Thymus (tissue), 11 donors: Measurements from ENCODE around the gene IDH3B. TPM values are rescaled to one million over a fixed set of nuclear protein-coding genes. Genes with fewer than 3 reads are reported as not detected.

ENCODE experiments used
- DNase-seq, 9 donors: peaks; one replicate each; pipeline ENCODE4 v3.0.0-alpha.2; 2013; ENCODE audit warnings: low spot score in 9 of 9, low read depth in 6 of 9, missing footprints in 1 of 9
- H3K27ac ChIP-seq, 2 donors: one replicate each; pipeline ENCODE4 v1.5.1; 2013; ENCODE audit warnings: control low read depth in 1 of 2, low read depth in 1 of 2, low read length in 1 of 2, mild to moderate bottlenecking in 1 of 2, moderate library complexity in 1 of 2
- H3K27me3 ChIP-seq, 2 donors: one replicate each; pipeline ENCODE4 v1.5.1; 2013; ENCODE audit warnings: low read length in 1 of 2; ENCODE audit not compliant: control insufficient read depth in 2 of 2, insufficient read depth in 1 of 2
- H3K36me3 ChIP-seq, 2 donors: one replicate each; pipeline ENCODE4 v1.5.1; 2013; ENCODE audit warnings: low read length in 1 of 2, mild to moderate bottlenecking in 1 of 2, moderate library complexity in 1 of 2; ENCODE audit not compliant: control insufficient read depth in 2 of 2, insufficient read depth in 2 of 2
- H3K4me1 ChIP-seq, 2 donors: one replicate each; pipeline ENCODE4 v1.5.1; 2013; ENCODE audit warnings: low read length in 2 of 2; ENCODE audit not compliant: control insufficient read depth in 2 of 2, insufficient read depth in 2 of 2
- H3K4me3 ChIP-seq, 2 donors: one replicate each; pipeline ENCODE4 v1.5.1; 2013; ENCODE audit warnings: low read length in 2 of 2, control low read depth in 1 of 2, mild to moderate bottlenecking in 1 of 2
- H3K9me3 ChIP-seq, 2 donors: one replicate each; pipeline ENCODE4 v1.5.1; 2013; ENCODE audit warnings: low read length in 1 of 2, mild to moderate bottlenecking in 1 of 2; ENCODE audit not compliant: control insufficient read depth in 2 of 2, insufficient read depth in 1 of 2
- WGBS: extraction: QIAGEN DNeasy Blood & Tissue Kit; methylation state at CpG from one replicate; pipeline ENCODE4 v1.1.7; 2013; 5-methylcytosine and 5-hydroxymethylcytosine counted together
- polyA plus RNA-seq: library from polyadenylated mRNA; stranded (reverse); fragments of 200-250 nt; gene quantifications from one replicate; pipeline ENCODE4 v1.2.3, GENCODE V29; 2013
- total RNA-seq: library from RNA; stranded (reverse); fragments of 120-200 nt; gene quantifications from one replicate; pipeline ENCODE4 v1.2.4, GENCODE V29; 2013
- donor health status: healthy.

Gene IDH3B
- total and polyA plus RNA-seq, 2 donors = 68.9 to 121 TPM

DNA sequence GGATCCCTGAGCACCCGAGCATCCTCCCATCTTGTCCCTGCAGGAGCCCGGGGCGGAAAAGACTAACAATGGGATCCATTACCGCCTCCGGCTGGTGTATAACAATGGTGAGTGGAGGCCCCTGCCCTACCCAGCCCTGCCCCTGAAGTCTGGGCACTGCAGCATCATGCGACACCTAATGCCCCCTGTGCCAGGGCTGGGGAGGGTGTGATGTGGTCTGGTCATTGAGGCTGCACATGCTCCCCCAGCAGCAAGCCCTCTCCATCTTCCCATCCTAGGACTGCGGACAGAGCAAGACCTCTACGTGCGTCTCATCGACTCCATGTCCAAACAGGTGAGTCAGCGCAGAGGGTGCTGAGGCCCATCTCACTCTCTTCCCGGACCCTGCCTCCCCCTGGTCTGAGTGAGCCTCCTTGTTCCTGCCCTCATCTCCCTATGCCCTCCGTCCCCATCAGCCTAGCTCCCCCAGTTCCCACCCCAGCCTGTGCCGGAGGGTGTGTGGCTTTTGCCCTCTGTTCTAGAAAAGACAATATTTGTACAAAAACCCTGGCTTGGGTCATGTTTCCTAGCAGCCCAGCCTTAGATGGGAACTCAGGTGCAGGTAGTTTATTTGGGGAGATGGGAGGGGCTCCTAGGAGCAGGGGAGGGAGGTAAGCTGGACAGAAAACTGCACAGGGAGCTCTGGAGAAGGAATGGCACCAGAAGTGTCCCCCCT lies 42.1 kb upstream of the IDH3B start:
- Histone ChIP-seq H3K9me3 (no peaks in the 10 kb centered on the region), H3K4me3 (no peak overlapping the region), H3K4me1 (no peaks in the 10 kb centered on the region), H3K27ac (no peak overlapping the region), H3K27me3 (peaks cover 0 to 56% of the 10 kb centered on the region in 2 donors), H3K36me3 (no peaks in the 10 kb centered on the region)
- WGBS = 94% methylated on average over 14 of the region's 14 CpGs
- DNase-seq = no peak

DNA sequence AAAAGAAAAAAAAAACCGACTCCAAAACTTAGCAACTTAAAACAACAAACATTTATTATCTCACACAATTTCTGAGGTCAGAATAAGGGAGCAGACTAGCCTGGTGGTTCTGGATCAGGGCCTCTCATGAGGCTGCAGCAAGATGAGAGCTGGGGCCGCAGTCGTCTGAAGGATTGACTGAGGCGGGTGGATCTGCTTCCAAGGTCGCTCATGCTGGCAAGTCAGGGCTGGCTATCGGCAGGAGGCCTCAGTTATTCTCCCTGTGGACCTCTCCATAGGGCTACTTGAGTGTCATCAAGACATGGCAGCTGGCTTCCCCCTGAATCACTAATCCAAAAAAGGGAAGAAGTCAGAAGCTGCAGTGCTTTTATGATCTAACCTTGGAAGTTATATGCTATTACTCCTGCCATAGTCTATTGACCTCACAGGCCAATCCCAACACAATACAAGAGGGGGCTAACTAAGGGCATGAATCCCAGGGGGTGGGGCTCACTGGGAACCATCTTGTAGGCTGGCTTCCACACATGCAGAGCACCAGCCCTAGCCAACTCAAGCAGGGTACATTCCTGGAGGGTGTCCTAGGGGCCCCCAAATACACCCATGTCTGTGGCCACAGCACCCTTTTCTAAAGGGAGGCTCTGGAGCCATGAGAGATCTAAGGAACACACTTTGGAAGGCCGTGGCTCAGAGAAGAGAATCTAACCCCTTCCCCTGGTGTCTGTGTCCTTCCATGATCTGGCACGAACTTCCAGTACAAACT lies 39.9 kb upstream of the IDH3B start:
- no peak overlapping the region for H3K4me3 ChIP-seq
- H3K27ac ChIP-seq = no peak overlapping the region
- no peak for DNase-seq
- H3K4me1 ChIP-seq = no peaks in the 10 kb centered on the region
- 97% methylated on average over 8 of the region's 8 CpGs for WGBS
- no peaks in the 10 kb centered on the region for H3K36me3 ChIP-seq
- no peaks in the 10 kb centered on the region for H3K9me3 ChIP-seq
- peaks cover 0 to 60% of the 10 kb centered on the region in 2 donors for H3K27me3 ChIP-seq

DNA sequence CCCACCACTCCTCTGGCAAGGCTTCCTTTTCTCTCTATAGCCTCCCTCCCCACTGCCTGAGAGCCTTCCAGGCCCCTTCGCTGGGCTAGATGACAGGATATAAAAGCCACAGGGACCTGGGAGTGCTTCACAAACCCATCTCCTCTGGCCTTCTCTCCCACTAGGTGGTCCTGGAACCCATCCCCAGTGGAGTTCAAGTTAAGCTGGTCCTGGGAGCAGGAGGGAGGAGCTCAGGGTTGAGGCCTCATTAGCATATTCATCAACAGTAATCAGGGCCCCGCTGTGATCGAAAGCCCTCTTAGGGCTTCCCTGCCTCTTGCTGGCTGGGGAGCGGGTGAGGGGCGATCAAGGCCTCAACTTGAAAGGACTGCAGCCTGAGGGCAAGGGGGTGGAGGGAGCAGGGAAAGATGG lies 37.7 kb upstream of the IDH3B start:
- Histone ChIP-seq H3K27me3 (peaks cover 0 to 68% of the 10 kb centered on the region in 2 donors), H3K36me3 (no peaks in the 10 kb centered on the region), H3K9me3 (no peaks in the 10 kb centered on the region), H3K27ac (no peak overlapping the region), H3K4me1 (no peaks in the 10 kb centered on the region), H3K4me3 (no peak overlapping the region)
- DNase-seq = no peak
- WGBS = 95% methylated on average over 5 of the region's 5 CpGs

DNA sequence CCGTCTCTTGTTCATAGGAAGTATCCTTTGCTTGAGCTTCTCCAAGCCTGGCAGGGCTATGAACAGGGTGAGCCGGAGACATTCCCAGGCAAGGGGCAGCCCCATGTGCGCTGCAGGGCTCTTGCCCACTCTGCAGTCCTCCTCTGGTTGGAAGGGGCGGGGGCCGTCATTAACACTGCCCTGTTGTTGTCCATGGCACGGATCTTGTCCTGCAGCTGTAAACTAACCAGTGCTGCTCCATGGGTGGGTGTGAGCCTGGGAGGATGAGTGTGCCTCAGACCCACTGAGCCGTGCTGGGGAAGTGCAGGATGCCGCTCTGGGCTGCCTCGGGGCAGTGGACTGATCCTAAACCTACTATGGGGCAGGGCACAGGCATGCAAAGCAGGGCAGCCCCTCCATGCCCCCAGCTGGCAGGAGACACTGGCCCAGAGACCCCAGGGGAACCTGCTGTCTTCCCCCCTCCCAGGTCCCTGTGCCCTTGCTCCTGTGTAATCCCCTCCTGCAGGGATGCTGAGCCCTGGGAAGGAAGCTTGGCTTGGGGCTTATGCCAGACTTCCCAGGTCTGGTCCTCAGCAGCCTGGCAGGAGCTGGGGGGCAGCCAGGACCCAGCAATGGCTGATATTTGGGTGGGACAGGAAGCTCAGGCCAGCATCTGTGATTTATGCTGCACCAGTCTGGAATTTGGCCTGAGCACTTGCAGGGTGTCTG lies 37.1 kb upstream of the IDH3B start:
- no peaks in the 10 kb centered on the region for H3K9me3 ChIP-seq
- H3K27ac ChIP-seq = no peak overlapping the region
- H3K4me1 ChIP-seq = no peaks in the 10 kb centered on the region
- no peak for DNase-seq
- no peak overlapping the region for H3K4me3 ChIP-seq
- WGBS = 93% methylated on average over 9 of the region's 9 CpGs
- peaks cover under 1 to 70% of the 10 kb centered on the region in 2 donors for H3K27me3 ChIP-seq
- H3K36me3 ChIP-seq = no peaks in the 10 kb centered on the region

DNA sequence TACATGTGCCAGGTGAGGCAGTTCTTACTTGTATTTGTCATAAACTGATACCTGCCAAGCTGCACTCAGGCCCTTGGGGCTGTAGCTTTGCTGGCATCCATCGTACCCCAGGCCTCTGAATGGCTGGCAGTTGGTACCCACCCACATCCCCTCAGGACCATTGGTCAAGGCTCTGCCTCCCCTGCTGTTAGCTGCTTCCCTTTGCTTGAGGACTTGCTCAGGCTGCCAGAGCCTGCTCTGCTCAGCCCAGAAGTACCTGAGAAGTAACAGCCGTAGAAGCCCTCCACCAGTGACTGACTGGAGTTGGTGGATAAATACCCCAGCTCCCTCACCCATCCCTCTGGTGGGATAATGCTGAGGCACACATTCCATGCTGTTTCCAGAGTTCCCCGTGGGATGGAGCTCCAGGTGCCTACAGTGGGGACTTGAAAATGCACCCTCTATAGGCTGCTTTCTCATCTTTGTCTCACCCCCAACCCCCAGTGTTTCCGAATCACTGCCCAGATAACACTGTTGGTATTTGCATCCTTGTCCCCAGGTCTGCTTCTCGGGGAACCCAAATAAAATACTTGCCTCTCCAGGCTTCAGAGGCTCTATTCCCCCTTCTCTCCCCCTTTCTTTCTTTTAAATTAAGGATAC lies 35.9 kb upstream of the IDH3B start:
- WGBS = 93% methylated on average over 5 of the region's 5 CpGs
- no peak for DNase-seq
- H3K36me3 ChIP-seq = no peaks in the 10 kb centered on the region

DNA sequence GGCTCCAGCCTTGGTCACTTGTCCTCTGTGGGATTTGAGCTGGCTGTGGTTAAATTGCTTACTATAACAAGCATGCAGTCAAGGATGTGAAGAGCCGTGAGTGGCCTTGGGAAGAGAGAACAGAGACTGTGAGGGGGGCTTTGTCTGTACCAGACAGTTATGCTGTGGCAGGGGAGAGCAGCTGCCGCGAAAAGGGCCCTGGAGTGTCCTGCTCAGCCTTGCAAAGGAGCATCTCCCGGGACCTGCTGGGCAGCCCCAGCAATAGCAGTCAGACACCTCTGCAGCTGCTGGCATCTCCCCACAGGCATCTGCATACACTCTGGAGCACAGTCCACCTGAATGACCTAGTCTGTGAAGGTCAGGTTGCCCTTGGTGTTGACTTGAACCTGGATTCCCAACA lies 34.9 kb upstream of the IDH3B start:
- no peak for DNase-seq
- no peaks in the 10 kb centered on the region for H3K9me3 ChIP-seq

More for the DNA sequence above, 35.9 kb upstream of the IDH3B start:
- Histone ChIP-seq H3K4me3 (no peak overlapping the region), H3K4me1 (no peaks in the 10 kb centered on the region), H3K9me3 (no peaks in the 10 kb centered on the region), H3K27ac (no peak overlapping the region), H3K27me3 (peaks cover 10 to 73% of the 10 kb centered on the region in 2 donors)

DNA sequence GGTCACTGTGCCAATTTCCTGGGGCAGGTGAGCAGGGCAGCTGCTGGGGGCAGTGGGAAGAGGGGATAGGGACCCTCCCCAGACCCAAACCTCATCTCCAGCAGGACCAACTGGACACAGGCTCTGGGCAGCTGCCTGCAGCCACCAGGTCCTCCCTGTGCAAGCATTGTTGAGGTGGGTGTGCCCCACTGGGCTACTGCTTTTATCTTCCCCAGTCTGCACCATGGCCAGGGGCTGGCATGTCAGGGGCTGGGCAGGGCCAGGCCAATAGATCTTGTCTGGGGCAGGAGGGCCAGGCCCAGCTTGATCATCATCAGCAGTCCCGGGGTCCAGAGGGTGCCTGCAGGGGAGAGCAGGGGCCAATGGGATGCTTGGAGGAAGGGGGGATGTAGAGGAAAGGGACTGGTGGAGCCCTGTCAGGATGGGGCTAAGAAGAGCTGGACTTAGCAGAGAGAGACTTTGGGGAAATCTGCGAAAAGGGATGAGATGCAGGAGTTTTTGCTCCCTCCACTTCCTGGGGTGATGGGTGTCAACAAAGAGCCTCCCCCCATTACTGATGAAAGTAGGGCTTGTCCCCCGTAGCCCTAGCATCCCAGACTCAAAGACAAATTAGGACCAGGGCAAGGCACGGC lies 34.3 kb upstream of the IDH3B start:
- H3K4me1 ChIP-seq = no peaks in the 10 kb centered on the region
- no peak overlapping the region for H3K4me3 ChIP-seq
- WGBS = 85% methylated on average over 4 of the region's 4 CpGs
- no peaks in the 10 kb centered on the region for H3K9me3 ChIP-seq
- no peaks in the 10 kb centered on the region for H3K36me3 ChIP-seq
- no peak for DNase-seq
- H3K27me3 ChIP-seq = peaks cover 26 to 84% of the 10 kb centered on the region in 2 donors
- no peak overlapping the region for H3K27ac ChIP-seq

More for the DNA sequence above, 34.9 kb upstream of the IDH3B start:
- Histone ChIP-seq H3K4me3 (no peak overlapping the region), H3K4me1 (no peaks in the 10 kb centered on the region), H3K36me3 (no peaks in the 10 kb centered on the region), H3K27ac (no peak overlapping the region), H3K27me3 (peaks cover 20 to 78% of the 10 kb centered on the region in 2 donors)
- WGBS = 90% methylated on average over 4 of the region's 4 CpGs

DNA sequence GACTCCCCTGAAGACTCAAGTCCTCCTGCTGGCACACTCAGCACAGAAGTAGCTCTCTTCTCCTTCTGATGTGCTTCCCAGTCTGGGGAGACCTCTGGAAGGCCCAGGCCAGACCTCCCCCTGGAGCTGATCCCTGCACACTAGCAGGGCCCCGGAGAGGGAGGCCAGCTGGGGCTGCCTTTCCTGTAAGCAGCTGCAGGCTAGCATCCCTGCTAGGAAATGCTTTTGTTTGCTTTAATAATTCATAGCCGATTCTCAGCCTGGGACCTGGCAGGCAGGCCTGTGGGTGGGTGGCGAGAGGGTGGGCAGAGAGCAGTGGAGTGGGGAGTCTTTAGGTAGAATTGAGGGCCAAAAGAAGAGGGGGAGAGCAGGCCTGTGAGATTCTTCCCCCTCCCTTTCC lies 33.8 kb upstream of the IDH3B start:
- no peaks in the 10 kb centered on the region for H3K36me3 ChIP-seq
- H3K27ac ChIP-seq = no peak overlapping the region
- 67% methylated on average over 3 of the region's 3 CpGs for WGBS
- no peak overlapping the region for H3K4me3 ChIP-seq
- H3K9me3 ChIP-seq = no peaks in the 10 kb centered on the region
- no peak for DNase-seq
- no peaks in the 10 kb centered on the region for H3K4me1 ChIP-seq
- peaks cover 31 to 85% of the 10 kb centered on the region in 2 donors for H3K27me3 ChIP-seq
